GM12872 (cell line): ENCODE results near the gene CERS5.

Experiments used
- CTCF ChIP-seq: IDR thresholded peaks from 3 replicates; pipeline ENCODE4 v1.5.1; 2011; ENCODE audit warnings: low read depth, mild to moderate bottlenecking, low read length, moderate library complexity; ENCODE audit not compliant: insufficient read depth

Gene CERS5

GRCh38 chr12:50205648-50206047, 38.5 kb upstream of the CERS5 start:
- TF ChIP-seq CTCF, result no peak

GRCh38 chr12:50203691-50204090, 36.5 kb upstream of the CERS5 start:
- TF ChIP-seq CTCF, result no peak

- no peak for TF ChIP-seq CTCF
These were observed 34.9 kb upstream of the CERS5 start for GRCh38 chr12:50201987-50202521.

DNA sequence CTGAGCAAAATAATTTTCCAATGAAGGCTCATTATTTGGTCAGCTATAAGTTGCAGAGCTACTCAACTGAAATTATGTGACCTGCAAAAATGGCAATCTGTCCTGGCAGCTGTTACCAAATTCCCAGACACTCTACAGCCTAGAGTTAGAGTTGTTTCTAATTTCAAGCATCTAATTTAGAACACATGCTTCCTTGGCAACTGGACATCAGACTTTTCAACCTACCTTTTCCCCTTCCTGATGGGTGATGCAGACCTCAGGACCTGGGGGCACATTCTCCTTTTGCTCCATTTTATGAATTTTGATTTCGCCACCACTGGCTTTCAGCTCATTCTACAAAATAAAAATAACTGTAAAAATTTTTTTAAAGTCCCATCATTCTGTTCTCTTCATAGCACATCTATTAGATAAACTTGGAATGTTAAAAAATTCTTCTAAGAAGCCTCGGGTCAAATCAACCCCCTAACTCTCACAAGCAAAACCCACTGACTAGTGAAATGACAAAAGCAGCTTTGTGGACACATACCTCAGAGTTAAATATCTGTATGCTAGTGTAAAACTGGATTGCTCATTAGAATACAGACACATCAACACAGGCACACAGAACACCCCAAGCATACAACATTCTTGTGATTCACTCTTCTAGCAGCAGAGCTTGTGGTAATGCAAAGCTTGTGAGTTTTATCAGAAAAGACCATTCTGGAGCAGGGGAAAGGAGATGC, 33.5 kb upstream of the CERS5 start:
- no peak for TF ChIP-seq CTCF

GRCh38 chr12:50198829-50199228, 31.7 kb upstream of the CERS5 start:
- no peak for TF ChIP-seq CTCF

DNA sequence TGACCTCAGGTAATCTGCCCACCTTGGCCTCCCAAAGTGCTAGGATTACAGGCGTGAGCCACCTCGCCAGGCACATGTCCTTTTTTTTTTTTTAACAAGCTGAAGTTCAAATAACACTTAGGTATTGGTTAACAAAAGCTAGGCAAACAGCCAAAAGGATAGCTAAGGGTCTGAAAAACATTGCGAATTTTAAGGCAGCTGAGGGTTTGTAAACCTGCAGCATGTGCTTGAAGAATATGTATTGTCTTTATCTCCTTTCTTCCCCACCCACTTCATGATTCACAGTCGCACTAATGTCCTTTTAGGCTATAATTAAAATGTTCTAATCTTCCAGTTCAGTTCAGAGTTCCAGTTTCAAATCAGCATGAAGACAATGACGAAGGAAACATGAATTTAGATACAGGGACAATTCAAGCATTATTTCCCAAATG, 30.1 kb upstream of the CERS5 start:
- no peak for TF ChIP-seq CTCF

DNA sequence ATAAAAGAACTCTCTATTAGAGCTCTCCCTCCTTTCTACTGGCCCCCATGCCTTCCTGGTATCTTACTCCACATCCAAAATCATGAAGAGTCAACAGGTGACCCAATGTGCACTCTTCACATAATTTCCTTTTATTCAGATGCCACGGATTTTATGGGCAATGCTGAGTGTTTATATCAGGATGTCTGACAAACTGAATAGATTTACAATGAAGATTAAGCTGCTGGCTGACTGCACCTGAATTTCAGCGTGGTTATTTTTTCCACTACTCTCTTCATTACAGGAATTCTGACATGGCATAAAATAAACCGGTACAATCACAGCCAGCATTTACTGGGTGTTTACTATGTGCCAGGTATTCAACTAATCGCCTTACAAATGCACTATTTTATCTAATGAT, 29.4 kb upstream of the CERS5 start:
- TF ChIP-seq CTCF, result no peak
